ENCODE results near the gene PSMF1. TPM values are rescaled to one million over a fixed set of nuclear protein-coding genes. Genes with fewer than 3 reads are reported as not detected.

Gene PSMF1
- total and polyA plus RNA-seq, 9 of the 15 experiments (the other 6 are each of a cell fraction or from before 2014, with no cell fraction given), result 8.5 to 192 (median 33.2) TPM

DNA sequence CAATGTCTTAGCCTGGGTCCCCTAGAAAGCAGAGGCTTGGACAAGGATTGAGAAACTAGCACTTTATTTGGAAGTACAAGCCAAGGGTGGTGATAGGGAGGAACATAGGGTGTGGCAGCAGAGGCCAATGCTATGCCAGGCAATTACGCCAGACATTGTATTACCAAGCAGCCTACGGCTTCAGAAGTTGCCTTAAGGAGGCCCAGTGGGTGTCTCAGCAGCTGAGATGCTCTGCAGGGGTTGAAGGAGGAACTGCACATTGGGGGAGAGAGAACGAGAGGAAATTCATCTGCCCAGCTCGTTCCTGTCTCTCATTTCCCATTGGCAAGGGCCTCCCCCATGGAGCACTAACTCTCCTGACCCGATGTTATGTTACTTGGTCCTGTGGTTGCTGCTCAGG, 85.7 kb downstream of the PSMF1 start (continued):
- TF ChIP-seq, protein P1, sequence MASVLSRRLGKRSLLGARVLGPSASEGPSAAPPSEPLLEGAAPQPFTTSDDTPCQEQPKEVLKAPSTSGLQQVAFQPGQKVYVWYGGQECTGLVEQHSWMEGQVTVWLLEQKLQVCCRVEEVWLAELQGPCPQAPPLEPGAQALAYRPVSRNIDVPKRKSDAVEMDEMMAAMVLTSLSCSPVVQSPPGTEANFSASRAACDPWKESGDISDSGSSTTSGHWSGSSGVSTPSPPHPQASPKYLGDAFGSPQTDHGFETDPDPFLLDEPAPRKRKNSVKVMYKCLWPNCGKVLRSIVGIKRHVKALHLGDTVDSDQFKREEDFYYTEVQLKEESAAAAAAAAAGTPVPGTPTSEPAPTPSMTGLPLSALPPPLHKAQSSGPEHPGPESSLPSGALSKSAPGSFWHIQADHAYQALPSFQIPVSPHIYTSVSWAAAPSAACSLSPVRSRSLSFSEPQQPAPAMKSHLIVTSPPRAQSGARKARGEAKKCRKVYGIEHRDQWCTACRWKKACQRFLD (CRISPR knock-in tag; IDR thresholded peaks at IDR 0.05), result no peak

DNA sequence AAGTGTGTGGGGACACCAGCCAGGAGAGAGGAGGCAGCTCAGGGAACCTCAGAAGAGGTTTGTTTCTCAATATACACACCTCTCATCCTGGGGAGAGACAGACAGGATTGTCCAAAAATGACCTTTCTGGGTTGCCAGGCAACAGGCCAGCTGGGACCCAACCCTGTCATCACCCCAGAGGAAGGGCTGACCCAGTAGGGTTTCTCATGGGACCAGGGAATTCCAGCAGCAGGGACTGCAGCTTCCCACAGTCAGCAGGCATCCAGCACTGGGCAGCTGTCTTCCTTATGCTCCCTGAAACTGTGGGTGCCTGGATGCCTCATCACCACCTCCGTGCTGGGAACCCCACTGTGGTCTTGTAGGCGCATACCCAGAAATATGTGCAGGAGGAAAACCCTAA, 86.2 kb downstream of the PSMF1 start:
- H3K4me2 ChIP-seq (ENCODE audit: insufficient read depth, low read length), result no peak overlapping the region
- WGBS (ENCODE audit: insufficient coverage, low coverage, missing lambda C conversion rate), result 100% methylated on average over 1 of the region's 2 CpGs
- DNase-seq (ENCODE audit: extremely low read depth in 1 of 4, low spot score in 3 of 4) (no peak), FAIRE-seq (no peak), ATAC-seq (no peak)
- no peaks in the 10 kb centered on the region for H3K9me1 ChIP-seq (ENCODE audit: control insufficient read depth, insufficient read depth, low read length)
- H3K79me2 ChIP-seq (ENCODE audit: control insufficient read depth, insufficient read depth, low read length), result no peaks in the 10 kb centered on the region
- peaks cover 4 to 5% of the 10 kb centered on the region in 2 experiments; a peak in 3 of 5 replicates for H3K4me1 ChIP-seq (replicated peaks in 1 of 2; ENCODE audit: control insufficient read depth in 2 of 2, insufficient read depth in 2 of 2, low read length in 2 of 2)
- TF ChIP-seq ZNF239 (CRISPR knock-in tag; IDR thresholded peaks at IDR 0.05) (no peak), RFX1 (IDR thresholded peaks at IDR 0.05) (peak; percentile 62)
- TF ChIP-seq, protein P2, sequence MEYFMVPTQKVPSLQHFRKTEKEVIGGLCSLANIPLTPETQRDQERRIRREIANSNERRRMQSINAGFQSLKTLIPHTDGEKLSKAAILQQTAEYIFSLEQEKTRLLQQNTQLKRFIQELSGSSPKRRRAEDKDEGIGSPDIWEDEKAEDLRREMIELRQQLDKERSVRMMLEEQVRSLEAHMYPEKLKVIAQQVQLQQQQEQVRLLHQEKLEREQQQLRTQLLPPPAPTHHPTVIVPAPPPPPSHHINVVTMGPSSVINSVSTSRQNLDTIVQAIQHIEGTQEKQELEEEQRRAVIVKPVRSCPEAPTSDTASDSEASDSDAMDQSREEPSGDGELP (CRISPR knock-in tag; IDR thresholded peaks at IDR 0.05; ENCODE audit: borderline replicate concordance), result peak; percentile 52; the same call in 1 of the 2 replicates
- no peaks in the 10 kb centered on the region for H3K36me3 ChIP-seq (ENCODE audit: control insufficient read depth, insufficient read depth, low read length)
- no peaks in the 10 kb centered on the region for H3K27me3 ChIP-seq (ENCODE audit: control insufficient read depth in 2 of 2, insufficient read depth in 2 of 2, low read length in 2 of 2)
- no peak overlapping the region for H3K9ac ChIP-seq (ENCODE audit: insufficient read depth in 1 of 2, low read depth in 2 of 2, low read length in 2 of 2)
- in situ Hi-C loops (cut with MboI) (no loop called here), intact Hi-C loops (cut with micrococcal nuclease) (no loop called here)
- H3K27ac ChIP-seq (ENCODE audit: extremely low read depth, low read depth, low read length), result no peak overlapping the region
- no peaks in the 10 kb centered on the region for H4K20me1 ChIP-seq (replicated peaks; ENCODE audit: control insufficient read depth, insufficient read depth, low read length)
- CTCF ChIA-PET (ENCODE audit: low intra/inter-chr PET ratio), result no interaction called here
- no peaks in the 10 kb centered on the region for H3K9me3 ChIP-seq (replicated peaks; ENCODE audit: control insufficient read depth, insufficient read depth, low read depth, low read length)
- H3K4me3 ChIP-seq, result no peak overlapping the region
- POLR2A ChIA-PET, result interaction anchor here (0.6 kb wide), 1 partner anchor 8 kb away, joined by 3 read pairs; no protein-coding TSS in a partner anchor
- no TSS peak for BruUV-seq (replicated peaks)
- H2AFZ ChIP-seq (ENCODE audit: low read depth, low read length), result no peak overlapping the region
